OCI-LY1 (cell line): ENCODE measurements around the gene EPB41L2.

Experiments used
- H2AFZ ChIP-seq: fragments of 200-600 bp; sonication (generic), shearing (Covaris generic); 2 replicates; pipeline ENCODE4 v1.6.0; 2014; ENCODE audit warnings: antibody characterized with exemption, mild to moderate bottlenecking, low read length
- H3F3A ChIP-seq: fragments of 200-600 bp; sonication (generic), shearing (Covaris generic); 2 replicates; pipeline ENCODE4 v1.6.0; 2014; ENCODE audit warnings: mild to moderate bottlenecking, antibody characterized with exemption, low read length, moderate library complexity; ENCODE audit not compliant: insufficient read depth
- H3K27ac ChIP-seq: fragments of 200-600 bp; sonication (generic); 2 replicates; pipeline ENCODE4 v1.5.1; 2014; ENCODE audit warnings: low read length, mixed run types, mild to moderate bottlenecking, low read depth; ENCODE audit not compliant: poor library complexity, severe bottlenecking
- H3K27me3 ChIP-seq: fragments of 200-600 bp; sonication (generic); 2 replicates; pipeline ENCODE4 v1.6.0; 2014; ENCODE audit warnings: antibody characterized with exemption, mild to moderate bottlenecking, low read length, moderate library complexity; ENCODE audit not compliant: insufficient read depth
- H3K36me3 ChIP-seq: fragments of 200-600 bp; sonication (generic); 2 replicates; pipeline ENCODE4 v1.6.1; 2014; ENCODE audit warnings: mild to moderate bottlenecking, antibody characterized with exemption, low read length, moderate library complexity, mixed read lengths; ENCODE audit not compliant: insufficient read depth
- H3K4me1 ChIP-seq: fragments of 200-600 bp; sonication (generic); 2 replicates; pipeline ENCODE4 v1.5.1; 2014; ENCODE audit warnings: mild to moderate bottlenecking, low read length, moderate library complexity; ENCODE audit not compliant: insufficient read depth, severe bottlenecking
- H3K4me2 ChIP-seq: fragments of 200-600 bp; sonication (generic), shearing (Covaris generic); 2 replicates; pipeline ENCODE4 v1.6.1; 2014; ENCODE audit warnings: low read length
- H3K4me3 ChIP-seq: fragments of 200-600 bp; sonication (generic); 2 replicates; pipeline ENCODE4 v1.5.1; 2014; ENCODE audit warnings: low read length, low read depth, mild to moderate bottlenecking, mixed read lengths; ENCODE audit not compliant: poor library complexity, severe bottlenecking
- H3K79me2 ChIP-seq: fragments of 200-600 bp; shearing (Covaris generic); 2 replicates; pipeline ENCODE4 v1.6.1; 2016; ENCODE audit warnings: mixed run types, low read length, mixed read lengths; ENCODE audit not compliant: insufficient read depth
- H3K9ac ChIP-seq: fragments of 200-600 bp; sonication (generic), shearing (Covaris generic); 2 replicates; pipeline ENCODE4 v1.6.1; 2014; ENCODE audit warnings: mild to moderate bottlenecking, low read length, mixed read lengths
- H3K9me2 ChIP-seq: fragments of 200-600 bp; sonication (generic), shearing (Covaris generic); 2 replicates; pipeline ENCODE4 v1.6.1; 2014; ENCODE audit warnings: low read depth, mild to moderate bottlenecking, low read length, mixed read lengths
- H3K9me3 ChIP-seq: fragments of 200-600 bp; shearing (Covaris generic); 2 replicates; pipeline ENCODE4 v1.6.1; 2014; ENCODE audit warnings: low read length, mixed read lengths
- H4K20me1 ChIP-seq: fragments of 200-600 bp; sonication (generic), shearing (Covaris generic); 2 replicates; pipeline ENCODE4 v1.6.0; 2016; ENCODE audit warnings: mild to moderate bottlenecking, low read length; ENCODE audit not compliant: insufficient read depth
- CTCF ChIP-seq: fragments of 200-600 bp; sonication (generic), shearing (Covaris generic); IDR thresholded peaks from 2 replicates; pipeline ENCODE4 v1.5.1; 2017; ENCODE audit warnings: mild to moderate bottlenecking, antibody characterized with exemption, low read length, moderate library complexity, mixed read lengths
- EZH2 ChIP-seq: fragments of 200-600 bp; sonication (generic), shearing (Covaris generic); IDR thresholded peaks from 2 replicates; pipeline ENCODE4 v1.8.0; 2017; ENCODE audit warnings: borderline replicate concordance, mixed run types, mild to moderate bottlenecking, antibody characterized with exemption, low read length, moderate library complexity, mixed read lengths

The EPB41L2 gene

GRCh38 chr6:131049608-131050007 lies 13.4 kb downstream of the EPB41L2 start:
- Histone ChIP-seq H3K36me3 (no peaks in the 10 kb centered on the region; the same call in 1 of the 2 replicates), H3K27ac (no peak overlapping the region), H4K20me1 (no peaks in the 10 kb centered on the region), H3K79me2 (no peaks in the 10 kb centered on the region), H3K4me1 (no peaks in the 10 kb centered on the region), H3F3A (no peaks in the 10 kb centered on the region), H3K9me3 (no peaks in the 10 kb centered on the region), H3K9ac (no peak overlapping the region), H3K4me3 (no peak overlapping the region), H2AFZ (no peak overlapping the region), H3K27me3 (no peaks in the 10 kb centered on the region; the same call in 1 of the 2 replicates), H3K4me2 (no peak overlapping the region), H3K9me2 (no peaks in the 10 kb centered on the region)
- no peak for TF ChIP-seq CTCF
- TF ChIP-seq EZH2, result no peak

- no peaks in the 10 kb centered on the region for H3K9me2 ChIP-seq
- H2AFZ ChIP-seq, result no peak overlapping the region
- TF ChIP-seq CTCF, result no peak
- no peak for TF ChIP-seq EZH2
- no peaks in the 10 kb centered on the region for H3F3A ChIP-seq
- H3K79me2 ChIP-seq, result no peaks in the 10 kb centered on the region
- no peak overlapping the region for H3K4me3 ChIP-seq
- no peaks in the 10 kb centered on the region for H3K4me1 ChIP-seq
- no peak overlapping the region for H3K9ac ChIP-seq
- H4K20me1 ChIP-seq, result no peaks in the 10 kb centered on the region
- H3K9me3 ChIP-seq, result no peaks in the 10 kb centered on the region
- no peaks in the 10 kb centered on the region; the same call in 1 of the 2 replicates for H3K36me3 ChIP-seq
- no peak overlapping the region for H3K27ac ChIP-seq
- H3K4me2 ChIP-seq, result no peak overlapping the region
- no peaks in the 10 kb centered on the region for H3K27me3 ChIP-seq
These were observed 14.0 kb downstream of the EPB41L2 start for GRCh38 chr6:131048933-131049515.

- no peaks in the 10 kb centered on the region for H3K4me1 ChIP-seq
- no peaks in the 10 kb centered on the region for H3K9me3 ChIP-seq
- no peaks in the 10 kb centered on the region for H3K9me2 ChIP-seq
- H2AFZ ChIP-seq, result no peak overlapping the region
- no peak overlapping the region for H3K27ac ChIP-seq
- no peak overlapping the region for H3K9ac ChIP-seq
- H3K27me3 ChIP-seq, result no peaks in the 10 kb centered on the region
- no peaks in the 10 kb centered on the region for H4K20me1 ChIP-seq
- no peak overlapping the region for H3K4me3 ChIP-seq
- H3K79me2 ChIP-seq, result no peaks in the 10 kb centered on the region
- TF ChIP-seq CTCF (no peak), EZH2 (no peak)
- H3F3A ChIP-seq, result no peaks in the 10 kb centered on the region
- no peaks in the 10 kb centered on the region for H3K36me3 ChIP-seq
- H3K4me2 ChIP-seq, result no peak overlapping the region
These were observed 14.6 kb downstream of the EPB41L2 start for GRCh38 chr6:131048459-131048858.
